Gastroesophageal sphincter (tissue), 4 donors: ENCODE results near the gene PRIM2. TPM values are rescaled to one million over a fixed set of nuclear protein-coding genes. Genes with fewer than 3 reads are reported as not detected.
"Not testable (repeated sequence)": the region's sequence is repeated elsewhere in the genome, so short reads cannot be mapped to it uniquely, and the experiment has no call there.

Experiments
- ATAC-seq: fragments of 150-250 bp; one replicate; pipeline ENCODE4 v1.9.1; 2016; ENCODE audit warnings: mild to moderate bottlenecking, moderate library complexity
- H3K27ac ChIP-seq, 4 donors: fragments of 200-600 bp; sonication (generic) in 3 of 4; 1 replicate in 3 of 4; 2 replicates in 1 of 4; pipeline ENCODE4 v1.5.1; 2016 to 2019
- H3K27me3 ChIP-seq: fragments of 200-600 bp; sonication (generic); one replicate; pipeline ENCODE4 v1.5.1; 2019
- H3K36me3 ChIP-seq, 2 donors: fragments of 200-600 bp; sonication (generic); one replicate each; pipeline ENCODE4 v1.5.1; 2019; ENCODE audit warnings: control low read depth in 1 of 2
- H3K4me1 ChIP-seq, 3 donors: fragments of 200-600 bp; sonication (generic); 1 replicate in 2 of 3; 2 replicates in 1 of 3; pipeline ENCODE4 v1.5.1; 2016 to 2019; ENCODE audit warnings: control low read depth in 2 of 3
- H3K4me3 ChIP-seq, 2 donors: fragments of 200-600 bp; sonication (generic); one replicate each; pipeline ENCODE4 v1.5.1; 2019; ENCODE audit warnings: mild to moderate bottlenecking in 1 of 2, moderate library complexity in 1 of 2
- H3K9me3 ChIP-seq, 3 donors: fragments of 200-600 bp; sonication (generic); one replicate each; pipeline ENCODE4 v1.5.1; 2017 to 2019; ENCODE audit warnings: control low read depth in 2 of 3
- WGBS, 2 donors: methylation state at CpG; one replicate each; pipeline ENCODE4 v1.1.5; 2018; ENCODE audit warnings: low coverage in 1 of 2; 5-methylcytosine and 5-hydroxymethylcytosine counted together
- total RNA-seq, 4 donors: library from RNA; depleted of rRNA; stranded (reverse); fragments of >200 nt; gene quantifications; one replicate each; pipeline ENCODE4 v1.1.0, GENCODE V29; 2016

Gene PRIM2
- total RNA-seq, 4 donors from 2014 or later = 8.1 to 11.2 (median 9.0) TPM

DNA sequence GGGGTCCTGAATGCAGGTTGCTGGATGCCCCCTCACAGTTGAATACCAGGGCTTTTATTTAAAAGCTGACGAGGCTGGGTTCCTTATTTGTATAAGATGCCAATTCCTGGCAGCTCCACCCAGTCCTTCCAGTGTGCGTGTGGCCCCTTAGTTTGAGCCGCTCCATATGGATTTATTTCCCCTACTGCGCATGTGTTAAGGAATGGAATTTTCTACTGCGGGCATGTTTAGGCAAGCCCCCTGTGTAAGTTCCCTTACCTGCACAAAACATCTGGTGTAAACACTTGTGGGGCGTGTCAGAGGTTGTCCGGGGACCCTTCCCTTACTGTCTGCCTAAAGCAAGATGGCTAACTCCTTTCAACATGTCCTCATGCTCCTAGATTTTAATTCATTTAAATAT is 174.4 kb downstream of the PRIM2 start:
- not testable (repeated sequence) for H3K27ac ChIP-seq, ATAC-seq, H3K9me3 ChIP-seq, H3K4me1 ChIP-seq, H3K36me3 ChIP-seq, H3K27me3 ChIP-seq, H3K4me3 ChIP-seq
- 72 to 100% methylated on average over 3 of the region's 7 CpGs for WGBS, 2 donors

GRCh38 chr6:57496251-57496650 is 178.8 kb downstream of the PRIM2 start:
- H3K27me3 ChIP-seq, ATAC-seq, H3K9me3 ChIP-seq, H3K36me3 ChIP-seq, H3K4me1 ChIP-seq, H3K27ac ChIP-seq, H3K4me3 ChIP-seq: not testable (repeated sequence)
- WGBS, 2 donors = 93 to 100% methylated on average over 2 of the region's 2 CpGs

- H3K9me3 ChIP-seq, H3K27me3 ChIP-seq, H3K36me3 ChIP-seq, ATAC-seq, H3K4me3 ChIP-seq, H3K27ac ChIP-seq: not testable (repeated sequence)
- 35 to 48% methylated on average over 4 of the region's 4 CpGs for WGBS, 2 donors
- H3K4me1 ChIP-seq = peaks cover 0 to 11% (median 0%) of the 10 kb centered on the region in 3 donors
Measured at GRCh38 chr6:57500368-57501021, 183.1 kb downstream of the PRIM2 start.

GRCh38 chr6:57502387-57502786 is 185.0 kb downstream of the PRIM2 start:
- not testable (repeated sequence) for H3K4me3 ChIP-seq, H3K27me3 ChIP-seq, H3K9me3 ChIP-seq, H3K36me3 ChIP-seq, ATAC-seq, H3K27ac ChIP-seq
- WGBS, 2 donors = 98 to 99% methylated on average over 10 of the region's 10 CpGs
- H3K4me1 ChIP-seq = peaks cover 0 to 11% (median 0%) of the 10 kb centered on the region in 3 donors

- peaks cover 0 to 11% (median 0%) of the 10 kb centered on the region in 3 donors for H3K4me1 ChIP-seq
- not testable (repeated sequence) for H3K27ac ChIP-seq, H3K36me3 ChIP-seq, H3K4me3 ChIP-seq, H3K9me3 ChIP-seq, ATAC-seq, H3K27me3 ChIP-seq
- 63% methylated on average over 1 of the region's 1 CpG; no CpG with 5 or more reads in 1 of the 2 donors for WGBS, 2 donors
Measured at GRCh38 chr6:57505251-57505650, 187.8 kb downstream of the PRIM2 start.

DNA sequence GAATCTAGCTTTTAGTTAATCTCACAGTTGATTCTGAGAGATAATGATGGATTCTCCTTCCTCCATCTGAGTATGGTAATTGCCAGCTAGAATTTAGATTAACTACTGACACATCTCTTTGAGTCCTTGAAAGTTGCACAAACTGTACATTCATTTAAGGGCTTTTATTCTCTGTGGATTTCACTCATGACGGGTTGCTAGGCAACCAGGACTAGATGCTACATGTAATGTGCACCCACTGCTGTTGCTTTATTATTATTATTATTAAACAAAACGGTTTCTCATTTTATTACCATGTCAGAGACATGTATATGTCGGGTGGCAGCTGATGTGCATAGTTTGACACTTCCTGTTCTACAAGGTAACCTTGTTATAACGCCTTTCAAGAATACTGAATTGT is 193.0 kb downstream of the PRIM2 start:
- not testable (repeated sequence) for ATAC-seq, H3K9me3 ChIP-seq, H3K27ac ChIP-seq, H3K4me1 ChIP-seq, H3K27me3 ChIP-seq, H3K4me3 ChIP-seq, H3K36me3 ChIP-seq
- 82 to 89% methylated on average over 4 of the region's 4 CpGs for WGBS, 2 donors

GRCh38 chr6:57515171-57515570 is 197.7 kb downstream of the PRIM2 start:
- H3K9me3 ChIP-seq, H3K36me3 ChIP-seq, H3K27me3 ChIP-seq, ATAC-seq, H3K27ac ChIP-seq, H3K4me1 ChIP-seq, H3K4me3 ChIP-seq: not testable (repeated sequence)
- 83 to 100% methylated on average over 1 of the region's 1 CpG for WGBS, 2 donors

DNA sequence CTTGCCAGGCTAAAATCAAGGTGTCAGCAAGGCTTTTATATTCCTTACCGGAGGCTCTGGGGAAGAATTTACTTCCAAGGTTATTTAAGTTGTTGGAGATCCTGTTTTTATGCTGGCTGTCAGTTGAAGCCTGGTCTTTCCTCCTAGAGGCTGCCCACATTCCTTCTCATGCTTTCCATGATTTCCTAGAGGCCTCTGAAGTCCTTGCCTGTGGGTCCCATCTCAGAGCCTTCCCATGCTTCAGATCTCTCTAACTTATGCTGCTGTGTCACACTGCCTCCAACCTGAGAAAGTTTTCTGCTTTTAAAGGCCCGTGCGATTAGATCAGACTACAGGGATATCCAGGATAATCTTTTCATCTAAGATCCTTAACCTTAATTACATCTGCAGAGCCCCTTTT is 198.4 kb downstream of the PRIM2 start:
- not testable (repeated sequence) for H3K27me3 ChIP-seq, ATAC-seq, H3K4me3 ChIP-seq, H3K9me3 ChIP-seq, H3K4me1 ChIP-seq, H3K27ac ChIP-seq, H3K36me3 ChIP-seq
- 67 to 100% methylated on average over 1 of the region's 3 CpGs for WGBS, 2 donors

GRCh38 chr6:57516776-57517175 is 199.3 kb downstream of the PRIM2 start:
- not testable (repeated sequence) for ATAC-seq, H3K4me3 ChIP-seq, H3K9me3 ChIP-seq, H3K36me3 ChIP-seq, H3K4me1 ChIP-seq, H3K27ac ChIP-seq, H3K27me3 ChIP-seq
- 70 to 72% methylated on average over 3 of the region's 3 CpGs for WGBS, 2 donors

DNA sequence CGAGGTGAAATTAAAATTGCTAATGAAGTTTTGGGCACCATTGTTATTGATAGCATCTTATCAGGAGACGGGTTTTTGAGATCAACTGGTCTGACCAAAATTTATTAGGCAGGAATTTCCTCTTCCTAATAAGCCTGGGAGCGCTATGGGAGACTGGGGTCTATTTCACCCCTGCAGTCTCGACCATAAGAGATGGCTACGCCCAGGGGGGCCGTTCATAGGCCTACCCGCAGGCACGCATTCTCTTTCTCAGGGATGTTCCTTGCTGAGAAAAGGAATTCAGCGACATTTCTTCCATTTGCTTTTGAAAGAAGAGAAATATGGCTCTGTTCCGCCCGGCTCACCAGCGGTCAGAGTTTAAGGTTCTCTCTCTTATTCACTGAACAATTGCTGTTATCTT is 201.8 kb downstream of the PRIM2 start:
- not testable (repeated sequence) for H3K4me3 ChIP-seq, H3K27ac ChIP-seq, H3K4me1 ChIP-seq, ATAC-seq, H3K36me3 ChIP-seq, H3K27me3 ChIP-seq, H3K9me3 ChIP-seq
- 57 to 77% methylated on average over 6 of the region's 12 CpGs for WGBS, 2 donors

- not testable (repeated sequence) for H3K27ac ChIP-seq, H3K4me1 ChIP-seq, ATAC-seq, H3K36me3 ChIP-seq, H3K9me3 ChIP-seq, H3K4me3 ChIP-seq, H3K27me3 ChIP-seq
- 25 to 80% methylated on average over 1 of the region's 1 CpG for WGBS, 2 donors
Measured at GRCh38 chr6:57521085-57521484, 203.7 kb downstream of the PRIM2 start.

DNA sequence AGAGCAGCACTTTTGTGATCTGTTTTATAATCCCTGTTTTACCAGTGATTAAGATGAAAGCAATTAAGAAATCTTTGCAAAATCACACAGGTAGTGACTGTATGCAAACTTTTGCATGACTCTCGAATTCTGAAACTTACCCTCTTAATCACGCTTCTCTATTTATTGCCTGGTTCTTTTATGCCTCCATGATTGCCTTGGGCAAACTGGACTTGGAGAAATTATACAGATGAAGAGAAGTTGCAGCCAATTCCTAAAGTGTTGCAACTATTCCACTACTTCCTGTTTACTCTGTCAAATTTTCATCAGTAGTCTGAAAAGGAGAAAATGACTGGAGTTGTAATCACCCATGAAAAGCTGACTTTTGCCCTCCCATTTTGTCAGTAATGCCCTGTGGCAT is 205.8 kb downstream of the PRIM2 start:
- not testable (repeated sequence) for H3K4me1 ChIP-seq, H3K27me3 ChIP-seq, H3K36me3 ChIP-seq, H3K9me3 ChIP-seq, H3K4me3 ChIP-seq, ATAC-seq, H3K27ac ChIP-seq
- WGBS, 2 donors = 74 to 100% methylated on average over 2 of the region's 2 CpGs

DNA sequence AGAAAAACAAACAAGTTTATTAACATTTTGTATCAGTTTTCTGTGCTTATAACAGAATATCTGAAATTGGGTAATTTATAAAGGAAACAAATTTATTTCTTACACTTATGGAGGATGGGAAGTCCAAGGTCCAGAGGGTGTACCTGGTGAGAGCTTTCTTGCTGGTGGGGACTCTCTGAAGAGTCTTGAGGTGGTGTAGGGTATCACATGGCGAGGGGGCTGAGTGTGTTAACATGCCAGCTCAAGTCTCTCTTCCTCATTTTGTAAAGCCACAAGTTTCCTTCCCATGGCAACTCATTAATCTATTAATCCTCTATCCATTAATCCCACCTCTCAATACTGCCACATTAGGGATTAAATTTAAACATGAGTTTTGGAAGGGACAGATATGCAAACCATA is 212.3 kb downstream of the PRIM2 start:
- H3K36me3 ChIP-seq, H3K9me3 ChIP-seq, H3K4me3 ChIP-seq, H3K27me3 ChIP-seq, H3K27ac ChIP-seq, H3K4me1 ChIP-seq, ATAC-seq: not testable (repeated sequence)
- no CpG with 5 or more reads among the region's 1 CpG for WGBS, 2 donors

- H3K4me3 ChIP-seq, H3K4me1 ChIP-seq, ATAC-seq, H3K36me3 ChIP-seq, H3K27ac ChIP-seq, H3K9me3 ChIP-seq, H3K27me3 ChIP-seq: not testable (repeated sequence)
- WGBS, 2 donors = 66 to 83% methylated on average over 2 of the region's 2 CpGs
Measured at GRCh38 chr6:57532660-57533059, 215.2 kb downstream of the PRIM2 start.
